ENCODE results near the gene OPCML.

Gene OPCML

DNA sequence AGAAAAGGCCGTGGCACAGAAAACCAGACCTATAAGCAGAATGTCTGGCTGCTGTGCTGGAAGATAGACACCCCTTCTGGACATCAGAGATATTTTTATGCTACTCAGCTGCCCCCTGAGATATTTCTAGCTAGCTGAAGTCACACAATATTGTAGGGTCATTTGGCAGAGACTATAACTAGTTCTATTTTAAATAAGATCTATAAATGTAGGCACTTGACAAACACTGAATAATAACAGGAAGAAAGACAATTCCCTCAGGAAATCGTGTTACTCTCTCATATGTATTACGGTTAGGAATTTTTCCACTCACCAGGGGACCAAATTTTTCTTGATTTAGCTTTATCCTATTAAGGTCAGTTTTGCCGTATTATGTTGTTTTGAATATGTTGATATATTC is 845.4 kb downstream of the OPCML start:
- no peak for DNase-seq

DNA sequence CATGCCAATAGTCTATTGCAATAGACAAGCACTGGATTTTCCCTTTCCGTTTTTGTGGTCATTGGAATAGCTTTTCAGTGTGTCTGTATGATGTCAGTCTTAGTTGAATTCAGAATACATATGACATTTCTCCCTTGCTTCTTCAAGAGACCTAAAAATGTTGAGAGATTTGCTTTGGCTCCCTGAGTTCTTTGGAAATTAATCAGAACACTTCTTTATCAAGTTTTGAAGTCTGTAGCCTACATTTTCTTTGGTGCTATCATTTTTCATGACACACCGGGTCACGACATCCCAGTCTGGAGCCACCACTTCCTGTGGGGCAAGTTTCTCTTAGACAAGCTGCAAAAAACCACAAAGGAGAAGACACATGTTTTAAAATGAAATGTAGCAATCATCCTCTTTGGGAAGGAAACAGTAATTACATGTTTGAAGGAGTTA is 847.1 kb downstream of the OPCML start:
- no peak for DNase-seq

- no peak for DNase-seq
Measured at GRCh38 chr11:132683602-132684001, 848.7 kb downstream of the OPCML start.

DNA sequence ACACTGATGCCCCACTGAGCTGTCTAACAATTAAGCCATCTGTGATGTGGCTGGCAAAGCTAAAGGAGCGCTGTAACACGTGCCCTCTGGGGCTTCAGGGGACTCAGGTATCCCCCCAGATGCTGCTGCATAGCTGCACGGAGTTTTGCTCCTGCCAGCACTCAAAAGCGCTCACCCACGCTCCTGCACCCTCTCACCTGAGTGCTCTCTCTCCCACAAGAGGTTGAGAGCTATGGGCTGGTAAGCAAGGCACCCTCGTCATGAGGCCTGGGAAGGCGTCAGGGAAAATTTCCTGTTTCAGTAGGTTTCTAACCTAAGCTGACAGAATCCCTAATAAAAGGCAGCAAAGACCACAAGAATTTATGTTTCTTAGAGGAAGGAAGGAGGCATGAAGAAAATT is 850.3 kb downstream of the OPCML start:
- DNase-seq = no peak

DNA sequence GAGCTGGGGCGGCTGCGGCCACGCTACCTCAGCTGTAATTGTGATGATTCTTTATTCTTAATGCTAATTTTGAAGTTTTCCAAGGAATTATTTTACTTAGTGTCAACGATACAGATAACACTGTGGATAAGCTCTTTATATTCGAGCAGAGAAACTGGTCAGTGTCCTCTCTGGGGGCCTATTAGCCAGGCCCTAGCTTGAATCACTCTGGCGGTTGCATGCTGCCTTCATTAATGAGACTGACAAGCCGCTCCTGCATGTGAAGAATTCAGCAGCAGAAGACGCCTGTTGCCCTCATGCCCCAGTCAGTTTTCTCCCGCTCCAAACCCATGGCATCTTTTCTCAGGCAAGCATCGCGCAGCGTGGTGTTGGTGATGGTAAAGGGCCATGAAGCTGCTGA is 851.7 kb downstream of the OPCML start:
- no peak for DNase-seq

DNA sequence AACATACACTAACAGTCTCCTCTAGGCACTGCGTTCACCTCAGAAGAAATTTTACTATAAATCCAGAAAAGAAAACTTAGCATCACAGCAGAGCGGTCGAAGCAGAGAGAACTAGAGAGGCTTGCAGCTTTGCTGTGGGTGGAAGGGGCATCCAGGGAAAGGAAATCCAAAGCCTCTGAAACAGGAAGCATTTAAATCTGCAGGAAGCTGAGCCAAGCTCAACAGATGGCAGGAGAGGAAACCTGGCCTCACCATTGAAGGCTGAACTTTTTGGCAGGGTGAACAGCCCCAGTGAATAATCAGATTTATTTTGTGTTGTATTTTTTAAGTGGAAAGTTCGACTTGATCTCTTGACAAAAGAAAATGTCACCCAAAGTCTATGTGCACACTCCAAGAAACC is 858.1 kb downstream of the OPCML start:
- no peak for DNase-seq

GRCh38 chr11:132671851-132672370 is 860.4 kb downstream of the OPCML start:
- no peak for DNase-seq

- no peak for DNase-seq
Measured at GRCh38 chr11:132670921-132671675, 861.2 kb downstream of the OPCML start.

DNA sequence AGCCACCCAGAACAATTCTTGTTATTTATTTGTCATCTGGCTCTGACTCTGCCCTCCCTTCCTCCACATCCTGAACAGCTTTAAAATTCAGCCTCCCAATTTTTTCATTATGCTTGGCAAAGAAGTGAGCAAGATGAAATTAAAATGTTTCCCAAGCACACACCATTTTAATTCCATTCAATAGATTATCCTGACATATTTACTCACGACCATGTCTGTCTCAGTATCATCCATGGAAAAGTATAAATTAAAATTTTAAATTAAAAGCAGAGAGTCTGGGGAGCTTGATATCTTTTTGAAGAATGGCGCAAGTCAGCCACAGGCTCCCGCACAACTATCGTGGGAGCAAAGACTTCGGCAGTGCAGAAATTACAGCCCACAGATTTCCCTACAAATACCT is 862.4 kb downstream of the OPCML start:
- DNase-seq = no peak

DNA sequence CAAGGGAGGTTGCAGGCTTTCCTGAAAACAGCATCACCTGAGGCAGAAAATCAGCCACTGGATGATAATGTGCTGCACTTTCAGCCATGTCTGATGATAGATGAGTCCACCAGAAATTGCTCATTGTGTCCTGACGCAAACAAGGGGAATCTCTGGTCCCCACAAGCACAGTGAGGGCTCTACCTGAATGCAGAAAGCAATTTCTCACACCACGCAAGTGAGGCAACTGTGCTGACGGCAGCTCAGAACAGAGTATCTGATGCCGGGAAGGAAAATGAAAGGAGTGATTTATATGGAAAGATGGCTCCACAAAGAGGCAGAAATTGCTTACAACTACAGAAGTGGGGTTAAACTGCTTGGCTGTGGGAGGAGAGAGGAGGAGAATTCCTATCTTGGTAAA is 867.1 kb downstream of the OPCML start:
- no peak for DNase-seq

GRCh38 chr11:132658696-132659095 is 873.6 kb downstream of the OPCML start:
- DNase-seq = no peak

DNA sequence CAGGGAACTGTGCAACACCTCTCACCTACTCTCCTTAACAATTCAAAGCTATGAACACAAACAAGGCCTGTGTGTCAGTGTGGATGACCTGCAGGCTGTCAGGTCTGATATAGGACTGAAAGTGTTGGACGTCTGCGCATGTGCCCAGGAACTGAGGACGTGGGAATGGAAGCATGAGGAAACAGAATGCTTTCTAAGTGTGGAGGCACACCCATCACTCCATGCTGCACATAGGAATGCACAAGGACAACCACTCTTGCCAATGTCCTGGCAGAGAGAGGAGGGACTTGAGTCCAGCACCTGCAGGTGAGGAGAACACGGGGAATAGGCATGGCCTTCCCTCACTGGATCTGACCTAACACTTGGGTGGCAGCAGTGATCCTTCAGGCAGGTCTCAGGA is 874.3 kb downstream of the OPCML start:
- DNase-seq = no peak

GRCh38 chr11:132655187-132655855 is 877.0 kb downstream of the OPCML start:
- no peak for DNase-seq

DNA sequence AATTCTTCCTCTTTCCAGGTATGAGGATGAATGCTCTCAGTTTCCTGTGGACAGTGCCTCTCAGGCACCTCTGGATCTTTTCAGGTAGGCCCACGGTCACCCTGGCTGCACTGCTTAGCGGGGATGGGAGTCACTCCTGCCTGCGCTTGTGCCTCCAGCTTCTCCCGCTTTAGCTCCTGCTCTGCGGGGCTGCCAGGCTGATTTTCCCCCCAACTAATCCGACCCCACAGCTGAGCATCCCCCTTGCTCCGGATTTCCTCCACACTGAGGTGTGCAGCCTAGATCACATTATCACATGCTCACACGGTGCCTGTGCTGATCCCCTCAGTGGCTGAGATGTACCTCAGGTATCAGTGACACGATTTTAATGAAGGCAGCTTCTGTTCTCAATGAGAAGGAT is 879.1 kb downstream of the OPCML start:
- DNase-seq = no peak

GRCh38 chr11:132650969-132651720 is 881.2 kb downstream of the OPCML start:
- no peak for DNase-seq

GRCh38 chr11:132649277-132649676 is 883.0 kb downstream of the OPCML start:
- DNase-seq = no peak

GRCh38 chr11:132648851-132649250 is 883.5 kb downstream of the OPCML start:
- no peak for DNase-seq

GRCh38 chr11:132646890-132647289 is 885.4 kb downstream of the OPCML start:
- DNase-seq = no peak

- peak; percentile 1 for DNase-seq
Measured at GRCh38 chr11:132644520-132645239, 887.6 kb downstream of the OPCML start.

DNA sequence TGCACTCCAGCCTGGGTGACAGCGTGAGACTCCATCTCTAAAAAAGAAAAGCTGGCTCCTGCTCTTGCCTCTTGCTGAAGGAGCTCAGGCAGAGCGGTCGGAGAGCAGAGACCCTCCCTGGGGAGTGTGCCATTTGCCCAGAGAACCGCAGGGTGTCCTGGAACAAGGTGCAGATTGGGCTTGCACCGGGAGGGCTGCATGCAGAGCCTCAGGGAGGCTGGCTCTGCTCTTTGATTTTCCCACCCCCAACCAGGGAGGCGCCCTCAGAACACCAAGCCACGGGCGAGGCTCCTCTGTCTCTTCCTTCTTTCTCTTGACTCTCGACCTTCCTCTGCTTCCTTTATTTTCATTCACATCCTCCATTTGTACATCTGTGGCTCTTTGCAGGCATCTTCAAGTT is 889.1 kb downstream of the OPCML start:
- no peak for DNase-seq

DNA sequence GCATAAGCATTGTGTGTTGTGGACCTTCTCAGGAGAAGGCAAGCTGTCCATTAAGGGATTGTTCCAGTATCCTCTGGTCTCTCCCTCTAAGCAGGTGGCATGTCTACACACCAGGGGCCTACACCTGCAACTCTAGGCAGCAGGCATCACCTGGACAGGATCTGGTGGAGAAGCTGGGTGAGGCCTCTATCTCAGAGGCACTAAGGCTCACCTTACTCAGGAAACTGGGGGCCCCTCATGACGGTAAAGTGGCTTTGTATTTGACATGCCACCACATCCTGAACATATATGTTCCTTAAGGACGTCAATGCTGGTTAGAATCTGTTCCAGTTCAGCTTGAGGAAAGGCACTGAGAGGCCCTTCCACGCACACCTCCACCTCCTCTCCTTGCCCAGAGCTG is 891.3 kb downstream of the OPCML start:
- no peak for DNase-seq

DNA sequence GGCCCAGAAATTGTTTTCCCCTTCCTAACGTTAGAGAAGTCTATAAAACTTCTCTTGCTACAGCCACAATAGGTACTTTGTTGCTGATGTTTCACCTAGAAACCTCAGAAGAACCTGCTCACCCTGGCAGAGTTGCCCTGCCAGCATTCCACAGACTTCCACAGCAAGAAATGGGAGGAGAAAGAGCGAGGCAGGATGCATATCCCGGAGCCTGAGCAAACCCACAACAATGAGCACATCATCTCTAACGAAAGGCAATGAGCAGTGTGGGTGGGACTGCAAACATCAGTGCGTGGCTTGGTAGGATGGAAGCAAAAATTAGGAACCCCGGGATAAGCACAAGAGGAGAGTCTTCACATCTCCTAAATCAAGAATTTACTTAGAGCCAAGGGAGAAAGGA is 892.3 kb downstream of the OPCML start:
- no peak for DNase-seq

- no peak for DNase-seq
Measured at GRCh38 chr11:132639403-132639802, 892.9 kb downstream of the OPCML start.

Measured in NCI-H1436 (cell line).